HCT116 (cell line): Measurements from ENCODE around the gene OPALIN. TPM values are rescaled to one million over a fixed set of nuclear protein-coding genes. Genes with fewer than 3 reads are reported as not detected.

Experiments
- ATAC-seq: fragments of 200-7000 bp; cut with Tn5 transposase; 2 replicates; pipeline ENCODE4 v1.9.1; 2020; ENCODE audit warnings: mild to moderate bottlenecking, moderate library complexity
- Bru-seq: library from RNA; stranded (reverse); fragments of 400-500 nt; gene quantifications from one replicate; lab custom pipeline; 2021; lab: Mats Ljungman, UMichigan
- BruChase-seq, 2 experiments: library from RNA; stranded (reverse); fragments of 400-500 nt; gene quantifications; one replicate each; lab custom pipeline; 2021; lab: Mats Ljungman, UMichigan
- BruUV-seq: library from RNA; stranded (reverse); fragments of 400-500 nt; replicated peaks from 2 replicates; lab custom pipeline; 2021; lab: Mats Ljungman, UMichigan
- CTCF ChIA-PET: fragments of 300-600 bp; sonication (Branson Sonifier 250); formaldehyde crosslinking; loops from one replicate; lab custom pipeline; 2021; ENCODE audit warnings: antibody characterized with exemption; lab: Charles Lee
- POLR2A ChIA-PET: fragments of 300-600, 350-600 bp; sonication (Branson Sonifier 250); formaldehyde crosslinking; loops from one replicate; lab custom pipeline; 2021; ENCODE audit warnings: antibody characterized with exemption; lab: Charles Lee
- RAD21 ChIA-PET, 2 experiments: fragments of 300-600 bp; sonication (Branson Sonifier 250); formaldehyde crosslinking; loops; one replicate each; lab custom pipeline; 2023; ENCODE audit warnings: low total read pairs in 2 of 2; ENCODE audit not compliant: uncharacterized antibody in 2 of 2, unreplicated experiment in 2 of 2, low non-redundant PET in 1 of 2; lab: Charles Lee
- DNase-seq: peaks from one replicate; pipeline ENCODE4 v3.0.0-alpha.2; 2010; ENCODE audit warnings: low read depth, low spot score
- H2AFZ ChIP-seq: fragments of 200-600 bp; shearing (Covaris generic), sonication (generic); 2 replicates; pipeline ENCODE4 v1.6.1; 2017; ENCODE audit warnings: low read depth, mixed run types, mixed read lengths, antibody characterized with exemption, low read length; ENCODE audit not compliant: poor library complexity, severe bottlenecking
- H3K27ac ChIP-seq: 2 replicates; pipeline ENCODE4 v1.5.1; 2012; ENCODE audit warnings: low read depth, low read length
- H3K27me3 ChIP-seq: fragments of 200-600 bp; sonication (generic); 2 replicates; pipeline ENCODE4 v1.6.1; 2016; ENCODE audit warnings: mixed run types, low read length, mixed read lengths; ENCODE audit not compliant: insufficient read depth
- H3K36me3 ChIP-seq, 2 experiments: fragments of 200-500 bp in 1 of 2; fragments of 200-600 bp in 1 of 2; sonication (Bioruptor generic) in 1 of 2; sonication (generic) in 1 of 2; 2 replicates each; pipeline versions ENCODE4 v1.5.1 to v1.6.1; 2014 to 2016; ENCODE audit warnings: low read length in 2 of 2, inconsistent platforms in 1 of 2, mixed read lengths in 1 of 2, mixed run types in 1 of 2; ENCODE audit not compliant: insufficient read depth in 2 of 2, control insufficient read depth in 1 of 2
- H3K4me1 ChIP-seq, 2 experiments: fragments of 200-600 bp in 1 of 2; sonication (generic) in 1 of 2; 2 replicates each; pipeline versions ENCODE4 v1.5.1 to v1.6.1; 2012 to 2017; ENCODE audit warnings: low read length in 2 of 2, inconsistent platforms in 1 of 2, mild to moderate bottlenecking in 1 of 2, mixed read lengths in 1 of 2, mixed run types in 1 of 2, moderate library complexity in 1 of 2; ENCODE audit not compliant: insufficient read depth in 2 of 2, control insufficient read depth in 1 of 2
- H3K4me2 ChIP-seq: fragments of 200-600 bp; sonication (generic); 2 replicates; pipeline ENCODE4 v1.6.1; 2017; ENCODE audit warnings: mixed run types, low read length, mixed read lengths
- H3K4me3 ChIP-seq, 2 experiments: fragments of 200-600 bp in 1 of 2; sonication (generic) in 1 of 2; replicated peaks in 1 of 2; 2 replicates each; pipeline ENCODE4 v1.5.1; 2011 to 2016; ENCODE audit warnings: low read length in 2 of 2, control low read depth in 1 of 2, low read depth in 1 of 2, mild to moderate bottlenecking in 1 of 2, mixed read lengths in 1 of 2, mixed run types in 1 of 2
- H3K79me2 ChIP-seq: fragments of 200-600 bp; sonication (generic); 2 replicates; pipeline ENCODE4 v1.6.1; 2017; ENCODE audit warnings: mild to moderate bottlenecking, mixed run types, low read length, moderate library complexity, mixed read lengths; ENCODE audit not compliant: insufficient read depth
- H3K9ac ChIP-seq: fragments of 200-600 bp; sonication (generic); 2 replicates; pipeline ENCODE4 v1.6.1; 2016; ENCODE audit warnings: low read length, mixed read lengths
- H3K9me2 ChIP-seq: fragments of 200-600 bp; sonication (generic), shearing (Covaris generic); 2 replicates; pipeline ENCODE4 v1.6.1; 2017; ENCODE audit warnings: mixed run types, mild to moderate bottlenecking, moderate library complexity; ENCODE audit not compliant: insufficient read depth
- H3K9me3 ChIP-seq, 2 experiments: fragments of 200-500 bp in 1 of 2; fragments of 200-600 bp in 1 of 2; sonication (Bioruptor generic) in 1 of 2; sonication (generic) in 1 of 2; 2 replicates each; pipeline ENCODE4 v1.6.1; 2014 to 2017; ENCODE audit warnings: low read length in 2 of 2, mixed read lengths in 2 of 2, inconsistent platforms in 1 of 2, low read depth in 1 of 2, mild to moderate bottlenecking in 1 of 2, mixed run types in 1 of 2, moderate library complexity in 1 of 2; ENCODE audit not compliant: control insufficient read depth in 1 of 2, insufficient read depth in 1 of 2
- H4K20me1 ChIP-seq: fragments of 200-600 bp; sonication (generic), shearing (Covaris generic); 2 replicates; pipeline ENCODE4 v1.6.1; 2017; ENCODE audit warnings: mixed run types, mild to moderate bottlenecking, moderate library complexity; ENCODE audit not compliant: insufficient read depth
- CBX3 ChIP-seq: IDR thresholded peaks from 2 replicates; pipeline ENCODE4 v1.6.1; 2012; ENCODE audit warnings: low read depth
- CEBPB ChIP-seq: IDR thresholded peaks from 2 replicates; pipeline ENCODE4 v1.6.1; 2012; ENCODE audit warnings: low read depth
- CTCF ChIP-seq, 3 experiments: fragments of 200-600 bp in 1 of 3; sonication (generic) in 1 of 3; IDR thresholded peaks in 2 of 3; conservative IDR thresholded peaks in 1 of 3; 2 replicates each; pipeline ENCODE4 v1.5.1; 2012 to 2017; ENCODE audit warnings: low read depth in 2 of 3, low read length in 2 of 3, antibody characterized with exemption in 1 of 3, borderline replicate concordance in 1 of 3, control low read depth in 1 of 3, mild to moderate bottlenecking in 1 of 3, mixed read lengths in 1 of 3, mixed run types in 1 of 3, moderate library complexity in 1 of 3; ENCODE audit not compliant: insufficient read depth in 1 of 3
- EGR1 ChIP-seq: IDR thresholded peaks from 2 replicates; pipeline ENCODE4 v1.6.1; 2012; ENCODE audit warnings: low read depth
- ELF1 ChIP-seq: IDR thresholded peaks from 2 replicates; pipeline ENCODE4 v1.6.1; 2012; ENCODE audit warnings: low read depth, borderline replicate concordance
- EZH2 ChIP-seq: fragments of 200-600 bp; sonication (generic); IDR thresholded peaks from 2 replicates; pipeline ENCODE4 v1.6.1; 2017; ENCODE audit warnings: antibody characterized with exemption, mixed run types
- EZH2phosphoT487 ChIP-seq: fragments of 200-600 bp; IDR thresholded peaks from 2 replicates; pipeline ENCODE4 v1.6.1; 2018; ENCODE audit warnings: antibody characterized with exemption, borderline replicate concordance
- FOSL1 ChIP-seq: IDR thresholded peaks from 2 replicates; pipeline ENCODE4 v1.6.1; 2012; ENCODE audit warnings: low read depth
- JUND ChIP-seq: IDR thresholded peaks from 2 replicates; pipeline ENCODE4 v1.6.1; 2012
- POLR2A ChIP-seq: IDR thresholded peaks from 2 replicates; pipeline ENCODE4 v1.7.0; 2011; ENCODE audit warnings: borderline replicate concordance; ENCODE audit not compliant: insufficient read depth, insufficient read length; ENCODE audit errors: extremely low read depth
- POLR2AphosphoS5 ChIP-seq: IDR thresholded peaks from 2 replicates; pipeline ENCODE4 v1.6.1; 2011; ENCODE audit warnings: mild to moderate bottlenecking, low read depth, low read length, moderate library complexity
- RAD21 ChIP-seq: IDR thresholded peaks from 2 replicates; pipeline ENCODE4 v1.6.1; 2012; ENCODE audit warnings: low read depth, mild to moderate bottlenecking
- SIN3A ChIP-seq: IDR thresholded peaks from 2 replicates; pipeline ENCODE4 v1.6.1; 2012; ENCODE audit warnings: low read depth
- SP1 ChIP-seq: IDR thresholded peaks from 2 replicates; pipeline ENCODE4 v1.6.1; 2012; ENCODE audit warnings: low read depth
- SRF ChIP-seq: IDR thresholded peaks from 2 replicates; pipeline ENCODE4 v1.6.1; 2012; ENCODE audit warnings: low read depth
- YY1 ChIP-seq: IDR thresholded peaks from 2 replicates; pipeline ENCODE4 v1.6.1; 2011; ENCODE audit warnings: low read length, low read depth, moderate library complexity, mild to moderate bottlenecking; ENCODE audit not compliant: insufficient replicate concordance; ENCODE audit errors: extremely low read depth
- ZBTB33 ChIP-seq: IDR thresholded peaks from 2 replicates; pipeline ENCODE4 v1.6.1; 2011; ENCODE audit warnings: mild to moderate bottlenecking, low read length, moderate library complexity; ENCODE audit not compliant: insufficient replicate concordance; ENCODE audit errors: extremely low read depth
- ZFX ChIP-seq: fragments of 450-650 bp; IDR thresholded peaks from 2 replicates; pipeline ENCODE4 v1.6.1; 2017
- ZNF274 ChIP-seq: fragments of 200-500 bp; sonication (Bioruptor generic); IDR thresholded peaks from 2 replicates; pipeline ENCODE4 v1.6.1; 2014; ENCODE audit warnings: mild to moderate bottlenecking, low read depth, low read length, inconsistent platforms
- intact Hi-C: fragments of 100-400 bp; cut with micrococcal nuclease; formaldehyde crosslinking; loops from 2 replicates; pipeline ENCODE4 v1.10.0; 2022
- long read RNA-seq: library from polyadenylated mRNA; unstranded; transcript quantifications from one replicate; pipeline ENCODE4 v2.0.0, GENCODE V29; 2021; ENCODE audit not compliant: unreplicated experiment
- polyA plus RNA-seq: library from polyadenylated mRNA; unstranded; fragments of >200 nt; gene quantifications from 2 replicates; pipeline ENCODE4 v1.2.1, GENCODE V29; 2012; ENCODE audit warnings: missing spikeins
- total RNA-seq: library from RNA; stranded (reverse); gene quantifications from one replicate; pipeline ENCODE4 v1.2.1, GENCODE V29; 2021; ENCODE audit not compliant: unreplicated experiment

Gene OPALIN
- total RNA-seq (not detected), Bru-seq, nascent RNA (percentile 5 among the genes with signal in this experiment), BruChase-seq, experiment 1, labeled RNA remaining after a 6-hour chase (percentile 20 among the genes with signal in this experiment), BruChase-seq, experiment 2, labeled RNA remaining after a 2-hour chase (percentile 5 among the genes with signal in this experiment)
- polyA plus RNA-seq, result not detected in 2 replicates
- long read RNA-seq, result 0 reads

- Histone ChIP-seq H4K20me1 (no peaks in the 10 kb centered on the region), H3K79me2 (no peaks in the 10 kb centered on the region), H3K9me2 (no peaks in the 10 kb centered on the region), H3K9ac (no peak within 1 kb of the TSS), H3K4me3 (no peak within 1 kb of the TSS), H2AFZ (no peak within 1 kb of the TSS), H3K9me3 (no peaks in the 10 kb centered on the region), H3K27ac (no peak within 1 kb of the TSS), H3K4me1 (no peaks in the 10 kb centered on the region), H3K4me2 (no peak within 1 kb of the TSS), H3K36me3 (no peaks in the 10 kb centered on the region), H3K27me3 (peaks cover 13% of the 10 kb centered on the region; the same call in 1 of the 2 replicates)
- intact Hi-C loops, result no loop called here
- RAD21 ChIA-PET, result no interaction called here
- CTCF ChIA-PET, result interaction anchor here (1.4 kb wide), 1 partner anchor 12 kb away, joined by 7 read pairs; no protein-coding TSS in a partner anchor
- ATAC-seq (no peak), DNase-seq (no peak)
- no TSS peak for BruUV-seq
- no peak for TF ChIP-seq FOSL1
- TF ChIP-seq EZH2, result no peak
- no peak for TF ChIP-seq SP1
- TF ChIP-seq ZNF274, result no peak
- TF ChIP-seq SRF, result no peak
- TF ChIP-seq ZFX, result no peak
- no peak for TF ChIP-seq CEBPB
- TF ChIP-seq RAD21, result no peak
- TF ChIP-seq SIN3A, result no peak
- no peak for TF ChIP-seq POLR2A
- no peak for TF ChIP-seq POLR2AphosphoS5
- no peak for TF ChIP-seq EGR1
- TF ChIP-seq ELF1, result no peak
- TF ChIP-seq EZH2phosphoT487, result no peak
- no peak for TF ChIP-seq ZBTB33
- no peak for TF ChIP-seq YY1
- no peak for TF ChIP-seq CTCF (IDR thresholded peaks at IDR 0.05 in 2 of 3, conservative IDR thresholded peaks at IDR 0.05 in 1 of 3; ENCODE audit: borderline replicate concordance in 1 of 3, insufficient read depth in 1 of 3, low read depth in 2 of 3, low read length in 2 of 3)
- TF ChIP-seq JUND, result no peak
- TF ChIP-seq CBX3, result no peak
- POLR2A ChIA-PET, result no interaction called here
Observed at GRCh38 chr10:96358851-96359540, at the start of gene OPALIN. Gene OPALIN (minus strand): TSS chr10:96359002. CDS start chr10:96358896, 106 bp downstream.
